GM18520 (cell line): ENCODE measurements around the gene PNMA6F.
"Not testable (repeated sequence)": the region's sequence is repeated elsewhere in the genome, so short reads cannot be mapped to it uniquely, and the experiment has no call there.

Source experiments
- ATAC-seq: cut with Tn5 transposase; IDR thresholded peaks from one replicate; pipeline ENCODE4 v1.9.1; 2021; ENCODE audit not compliant: unreplicated experiment

Gene PNMA6F

DNA sequence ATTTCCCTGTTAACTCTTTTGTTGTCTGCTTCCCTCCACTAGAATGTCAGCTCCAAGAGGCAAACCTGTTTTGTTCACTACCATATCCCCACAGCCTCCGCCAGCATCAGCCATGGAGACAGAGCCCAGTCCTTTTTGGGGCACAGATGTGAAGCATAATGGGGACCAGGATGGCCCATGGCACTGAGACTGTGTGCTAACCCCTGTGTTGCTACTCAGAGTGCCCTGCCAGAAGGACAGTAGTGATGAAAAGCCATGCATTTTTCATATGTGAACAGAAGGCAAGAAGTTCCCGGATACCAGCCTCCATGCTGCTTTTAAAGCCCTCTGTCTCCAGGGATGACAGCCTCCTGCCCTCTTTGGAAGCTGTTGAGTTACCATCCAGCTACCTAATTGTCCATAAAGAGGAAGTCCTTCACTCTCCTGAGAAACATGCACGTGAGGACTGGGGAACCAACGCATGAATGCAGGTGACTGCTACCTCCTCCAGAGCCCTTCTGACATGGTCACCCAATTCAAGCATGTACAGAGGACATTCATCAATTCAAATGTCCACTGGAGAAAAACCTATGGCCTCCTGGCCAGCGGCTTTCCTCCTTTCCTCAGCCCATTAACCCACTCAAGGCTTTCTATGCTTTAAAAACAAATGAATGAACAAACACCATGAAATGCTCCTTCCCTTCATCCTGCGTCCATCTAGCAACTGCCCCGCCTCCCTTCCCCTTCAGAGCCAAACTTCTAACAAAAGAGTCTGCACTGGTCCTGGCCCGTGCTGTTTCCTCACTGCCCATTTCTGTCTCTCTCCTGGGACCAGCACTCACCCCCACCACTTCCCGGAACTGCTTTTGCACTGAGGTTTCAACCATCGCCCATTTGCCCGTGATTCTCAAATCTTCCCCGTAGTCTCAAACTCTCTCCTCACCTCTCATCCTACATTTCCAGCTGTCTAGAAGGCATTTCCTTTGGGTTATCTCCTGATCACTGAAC is 18.0 kb downstream of the PNMA6F start:
- no peak for ATAC-seq

DNA sequence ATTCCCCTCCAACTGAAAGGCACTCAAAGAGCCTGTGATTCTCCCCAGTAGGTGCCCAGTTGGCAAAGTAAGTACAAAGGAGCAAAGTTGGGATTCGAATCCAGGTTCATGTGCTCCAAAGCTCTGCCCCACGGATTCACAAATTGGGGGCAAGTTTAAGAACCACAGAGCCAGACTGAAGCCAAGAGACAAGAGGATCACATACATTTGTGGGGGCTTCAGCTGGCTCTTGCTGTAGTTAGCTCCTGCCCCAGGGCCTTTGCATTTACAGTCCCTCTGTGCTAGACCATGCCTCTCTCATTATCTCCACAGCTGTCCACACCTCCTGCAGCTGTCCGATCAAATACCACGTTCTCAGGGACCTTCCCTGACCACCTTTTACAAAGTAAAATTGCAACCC is 18.8 kb downstream of the PNMA6F start:
- no peak for ATAC-seq

DNA sequence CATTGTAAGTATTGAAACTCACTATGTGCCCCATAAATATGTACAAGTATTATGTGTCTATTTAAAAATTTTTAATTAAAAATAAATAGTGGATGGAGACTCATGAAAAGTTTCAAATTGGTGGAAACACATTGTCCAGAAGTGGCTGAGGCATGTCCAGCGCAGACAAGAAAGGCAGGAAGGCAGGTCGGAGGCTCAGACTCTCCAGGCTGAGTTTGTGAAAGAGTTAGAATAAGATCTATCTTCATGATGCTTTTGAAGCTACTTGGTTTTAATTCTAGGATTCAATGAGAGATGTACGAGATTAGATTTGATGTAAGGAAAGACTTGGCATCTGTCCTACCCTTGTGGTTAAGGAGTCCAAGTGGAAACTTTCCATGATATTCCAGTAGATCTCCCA is 19.8 kb downstream of the PNMA6F start:
- no peak for ATAC-seq

DNA sequence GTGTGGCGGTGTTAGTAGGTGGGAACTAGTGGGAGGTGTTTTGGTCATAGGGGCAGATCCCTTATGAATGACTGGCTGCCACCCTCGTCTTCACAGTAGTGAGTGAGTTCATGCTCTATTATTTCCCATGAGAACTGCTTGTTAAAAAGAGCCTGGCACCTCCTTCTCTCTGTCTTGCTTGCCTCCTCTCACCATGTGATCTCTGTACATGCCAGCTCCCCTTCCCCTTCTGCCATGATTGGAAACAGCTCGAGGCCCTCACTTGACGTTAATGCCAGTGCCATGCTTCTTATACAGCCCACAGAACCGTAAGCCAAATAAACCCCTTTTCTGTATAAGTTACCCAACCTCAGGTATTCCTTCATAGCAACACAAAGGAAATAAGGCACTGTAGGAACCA is 21.7 kb downstream of the PNMA6F start:
- ATAC-seq, result no peak

DNA sequence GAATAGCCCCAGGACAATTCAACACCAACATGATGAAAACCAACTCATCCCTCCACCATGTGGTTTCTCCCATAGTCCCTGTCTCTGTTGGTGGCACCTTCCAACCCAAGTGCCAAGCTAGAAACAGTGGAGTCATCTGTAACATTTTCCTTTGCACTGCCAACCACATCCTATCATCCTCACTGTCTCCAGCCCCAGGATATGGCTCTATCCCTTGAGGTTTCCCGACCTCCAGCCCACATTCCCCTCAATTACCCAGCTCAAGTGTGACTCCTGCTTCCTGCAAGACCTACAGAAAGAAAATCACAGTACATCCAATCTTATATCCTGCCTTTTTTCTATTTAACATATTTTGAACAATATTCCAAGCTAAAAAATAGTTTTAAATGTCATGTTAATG is 24.2 kb downstream of the PNMA6F start:
- ATAC-seq, result no peak

DNA sequence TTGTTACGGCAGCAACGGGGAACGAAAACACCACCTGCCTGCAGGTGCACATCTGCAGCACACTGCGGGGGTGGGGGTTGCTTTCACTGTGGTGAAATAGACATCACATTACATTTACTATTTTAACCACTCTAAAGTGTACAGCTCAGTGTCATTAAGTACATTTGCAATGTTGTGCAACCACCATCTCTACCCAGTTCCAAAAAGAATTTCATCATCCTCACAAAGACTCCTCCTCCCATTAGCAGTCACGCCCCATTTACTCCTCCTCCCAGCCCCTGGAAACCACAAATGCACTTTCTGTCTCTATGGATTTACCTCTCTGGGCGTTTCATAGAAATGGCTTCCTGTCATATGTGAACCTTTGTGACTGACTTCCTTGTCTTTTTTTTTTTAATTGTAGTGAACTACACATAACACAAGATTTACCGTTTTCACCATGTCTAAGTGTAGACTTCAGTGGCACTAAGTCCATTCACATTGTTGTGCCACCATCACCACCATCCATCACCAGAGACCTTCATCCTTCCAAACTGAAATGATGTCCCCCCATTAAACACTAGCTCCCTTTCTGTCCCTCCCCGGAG is 28.0 kb downstream of the PNMA6F start:
- not testable (repeated sequence) for ATAC-seq

DNA sequence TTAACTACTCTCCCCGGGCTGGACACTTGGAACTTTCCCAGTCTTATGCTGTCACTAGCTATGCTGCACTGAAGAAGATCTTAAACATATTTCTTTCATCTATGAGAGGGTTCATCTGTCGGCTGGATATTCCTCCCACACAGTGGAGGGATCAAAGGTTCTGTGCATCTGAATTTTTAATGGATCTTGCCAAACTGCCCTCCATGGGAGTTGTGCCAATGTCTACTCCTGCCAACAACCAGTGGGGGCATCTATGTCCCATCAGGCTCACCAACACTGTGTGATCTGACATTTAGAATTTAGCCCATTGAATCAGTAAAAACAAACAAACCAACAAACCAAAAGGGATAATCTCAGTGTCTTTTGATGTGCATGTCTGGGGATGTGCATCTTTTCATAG is 32.8 kb downstream of the PNMA6F start:
- not testable (repeated sequence) for ATAC-seq

DNA sequence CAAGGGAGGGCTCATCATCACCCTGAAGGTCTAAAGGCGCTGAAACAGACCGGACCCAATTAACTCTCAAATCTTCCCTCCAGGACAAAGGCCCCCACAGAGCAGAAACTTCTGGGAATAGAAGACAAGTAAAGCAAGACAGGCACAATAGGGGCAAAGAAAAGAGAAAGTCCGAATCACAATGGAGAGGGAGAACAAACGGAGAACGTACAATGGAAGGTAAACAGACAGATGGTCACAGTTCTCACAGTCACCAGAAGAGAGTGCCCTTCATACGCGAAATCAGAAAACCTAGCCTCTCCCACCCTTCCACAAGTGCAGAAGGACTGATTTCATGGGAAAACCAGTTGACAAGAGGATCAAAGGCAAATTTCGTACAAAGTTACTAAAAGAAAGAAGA is 35.9 kb downstream of the PNMA6F start:
- ATAC-seq, result not testable (repeated sequence)

DNA sequence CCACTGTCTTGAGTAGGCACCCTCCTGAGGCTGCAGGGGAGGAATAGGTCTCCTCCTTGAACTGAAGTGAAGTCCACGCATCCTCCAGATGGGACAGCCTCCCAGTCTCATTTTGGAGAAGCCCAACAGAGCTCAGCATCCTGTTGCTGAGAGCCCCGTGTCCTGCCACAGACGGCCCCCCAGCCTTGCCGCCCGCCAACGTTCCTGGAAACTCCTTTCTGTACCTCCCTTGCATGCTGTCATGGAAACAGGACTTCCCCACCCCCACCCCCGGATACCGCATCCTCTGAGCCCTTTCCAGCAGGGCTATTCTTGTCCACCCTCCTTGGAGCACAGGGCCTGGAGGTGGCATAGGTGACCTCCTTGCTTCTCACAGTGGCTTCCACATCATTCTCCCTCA is 37.6 kb downstream of the PNMA6F start:
- not testable (repeated sequence) for ATAC-seq

DNA sequence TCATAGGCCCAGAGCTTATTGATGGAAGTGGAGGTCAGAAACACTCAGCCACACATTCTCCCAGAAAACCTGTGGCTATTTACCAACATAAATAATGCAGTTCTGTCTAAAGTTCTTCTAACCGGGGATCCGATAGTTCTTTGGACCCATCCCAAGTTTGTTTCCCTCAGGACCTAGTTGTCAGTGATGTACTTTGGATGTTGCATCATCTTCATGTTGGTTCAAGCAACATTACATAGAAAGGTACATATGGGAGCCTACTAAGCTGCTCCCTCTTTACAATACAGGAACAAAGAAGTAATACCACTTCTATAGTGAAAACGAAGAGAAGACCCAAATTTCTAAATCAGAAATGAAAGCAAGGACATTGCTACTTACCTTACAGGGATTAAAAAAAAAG is 39.8 kb downstream of the PNMA6F start:
- ATAC-seq, result not testable (repeated sequence)

DNA sequence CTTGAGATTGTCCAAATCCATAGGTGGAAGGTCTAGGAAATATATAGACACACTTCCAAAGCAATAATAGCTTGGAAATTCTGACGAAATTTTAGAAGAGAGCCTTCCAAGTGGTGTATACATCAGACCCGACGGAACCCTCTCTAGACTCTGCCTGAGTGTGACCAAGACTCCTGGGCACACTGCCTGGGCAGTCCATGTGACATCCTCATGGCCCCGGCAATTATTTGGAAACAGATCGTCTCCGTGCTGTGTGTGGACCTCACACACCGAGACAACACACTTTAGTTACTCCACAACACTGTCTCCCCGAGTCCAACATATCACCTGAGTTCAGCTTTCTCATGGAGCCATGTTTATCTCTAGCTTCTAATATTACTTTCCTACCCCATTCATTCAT is 42.3 kb downstream of the PNMA6F start:
- not testable (repeated sequence) for ATAC-seq

DNA sequence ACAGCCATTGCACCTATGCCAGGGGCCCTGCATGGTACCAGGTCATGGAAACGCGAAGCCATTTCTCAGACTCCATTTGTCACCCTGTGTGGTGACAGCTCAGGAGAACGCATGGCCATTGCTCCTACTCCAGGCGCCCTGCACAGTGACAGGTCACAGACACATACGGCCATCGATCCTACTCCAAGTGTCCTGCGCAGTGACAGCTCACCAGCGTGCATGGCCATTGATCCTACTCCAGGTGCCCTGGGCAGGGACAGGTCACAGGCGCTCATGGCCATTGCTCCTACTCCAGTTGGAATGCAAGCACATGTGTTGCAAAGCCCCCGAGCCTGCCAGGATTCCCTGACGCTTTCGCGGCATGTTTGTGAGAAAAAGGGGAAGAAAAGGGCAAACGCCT is 45.5 kb downstream of the PNMA6F start:
- not testable (repeated sequence) for ATAC-seq

DNA sequence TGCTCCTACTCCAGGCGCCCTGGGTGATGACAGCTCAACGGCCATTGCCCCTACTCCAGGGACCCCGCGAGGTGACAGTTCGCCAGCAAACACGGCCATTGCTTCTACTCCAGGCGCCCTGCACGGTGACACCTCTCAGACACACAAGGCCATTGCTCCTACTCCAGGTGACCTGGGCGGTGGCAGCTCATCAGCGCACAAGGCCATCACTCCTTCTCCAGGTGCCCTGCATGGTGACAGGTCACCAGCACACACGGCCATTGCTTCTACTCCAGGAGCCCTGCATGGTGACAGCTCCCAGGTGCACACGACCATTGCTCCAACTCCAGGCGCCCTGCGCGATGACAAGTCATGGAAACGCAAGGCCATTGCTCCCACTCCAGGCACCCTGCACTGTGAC is 46.1 kb downstream of the PNMA6F start:
- not testable (repeated sequence) for ATAC-seq

DNA sequence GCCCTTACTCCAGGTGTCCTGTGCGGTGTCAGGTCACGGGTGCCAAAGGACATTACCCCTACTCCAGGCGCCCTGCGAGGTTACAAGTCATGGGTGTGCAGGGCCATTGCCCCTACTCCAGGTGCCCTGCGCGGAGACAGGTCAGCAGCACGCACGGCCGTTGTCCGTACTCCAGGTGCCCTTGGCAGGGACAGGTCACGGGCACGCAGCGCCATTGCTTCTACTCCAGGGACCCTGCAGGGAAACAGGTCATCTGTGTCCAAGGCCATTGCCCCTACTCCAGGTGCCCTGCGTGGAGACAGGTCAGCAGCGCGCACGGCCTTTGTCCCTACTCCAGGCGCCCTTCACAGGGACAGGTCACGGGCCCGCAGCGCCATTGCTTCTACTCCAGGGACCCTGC is 49.0 kb downstream of the PNMA6F start:
- ATAC-seq, result not testable (repeated sequence)

DNA sequence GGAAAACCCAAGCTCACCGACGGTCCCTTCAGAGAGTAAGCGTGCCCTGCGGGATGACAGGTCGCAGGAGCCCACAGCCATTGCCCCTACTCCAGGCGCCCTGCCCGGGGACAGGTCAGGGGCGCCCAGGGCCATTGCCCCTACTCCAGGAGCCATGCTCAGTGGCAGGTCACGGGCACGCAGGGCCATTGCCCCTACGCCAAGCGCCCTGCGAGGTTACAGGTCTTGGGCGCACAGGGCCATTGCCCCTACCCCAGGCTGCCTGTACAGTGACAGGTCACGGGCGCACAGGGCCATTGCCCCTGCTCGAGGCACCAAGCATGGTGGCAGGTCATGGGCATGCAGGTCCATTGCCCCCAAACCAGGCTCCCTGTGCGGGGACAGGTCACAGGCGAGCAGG is 49.5 kb downstream of the PNMA6F start:
- not testable (repeated sequence) for ATAC-seq
